GM12878 (cell line): Measurements from ENCODE around the gene ZNF423. TPM values are rescaled to one million over a fixed set of nuclear protein-coding genes. Genes with fewer than 3 reads are reported as not detected.
A peak's percentile ranks its signal among the peaks of the same experiment; 100 is the strongest.

ENCODE experiments used
- ATAC-seq: fragments of 200-7000 bp; cut with Tn5 transposase; 3 replicates; pipeline ENCODE4 v1.9.1; 2020; ENCODE audit warnings: mild to moderate bottlenecking, moderate library complexity
- BruUV-seq: library from RNA; stranded (reverse); fragments of 400-500 nt; replicated peaks from 2 replicates; lab custom pipeline; 2021; lab: Mats Ljungman, UMichigan
- CTCF ChIA-PET: fragments of 300-600 bp; sonication (Branson Sonifier 250); formaldehyde crosslinking; extraction: SDS; loops from one replicate; lab custom pipeline; 2021; ENCODE audit warnings: inconsistent platforms; lab: Yijun Ruan, JAX
- POLR2A ChIA-PET: fragments of 350-600 bp; formaldehyde crosslinking; extraction: SDS; loops from one replicate; lab custom pipeline; 2021; ENCODE audit warnings: inconsistent platforms; lab: Charles Lee
- RAD21 ChIA-PET: fragments of 300-600 bp; sonication (Branson Sonifier 250); formaldehyde crosslinking; loops from one replicate; lab custom pipeline; 2023; ENCODE audit warnings: antibody characterized with exemption; ENCODE audit not compliant: unreplicated experiment; lab: Charles Lee
- SMC1A ChIA-PET: fragments of 300-600 bp; sonication (Branson Sonifier 250); formaldehyde crosslinking; loops from one replicate; lab custom pipeline; 2023; ENCODE audit not compliant: unreplicated experiment, uncharacterized antibody; lab: Charles Lee
- DNase-seq: peaks from one replicate; pipeline ENCODE4 v3.0.0-alpha.2; 2011; ENCODE audit warnings: low read depth, low spot score
- FAIRE-seq: peaks from 3 replicates; lab custom pipeline; 2011; peaks lifted over from hg19 to GRCh38; lab: Jason Lieb, UNC
- H2AFZ ChIP-seq: 2 replicates; pipeline ENCODE4 v1.6.0; 2011; ENCODE audit warnings: low read depth, low read length, control low read depth; ENCODE audit not compliant: control insufficient read depth
- H3K27ac ChIP-seq: 2 replicates; pipeline ENCODE4 v1.5.1; 2011; ENCODE audit warnings: control low read depth; ENCODE audit not compliant: control insufficient read depth, insufficient read depth
- H3K27me3 ChIP-seq, 2 experiments: replicated peaks in 1 of 2; 2 replicates each; pipeline versions ENCODE4 v1.6.0 to v1.6.1; 2011; ENCODE audit warnings: low read length in 1 of 2; ENCODE audit not compliant: control insufficient read depth in 2 of 2, insufficient read depth in 2 of 2
- H3K36me3 ChIP-seq, 2 experiments: 2 replicates each; pipeline ENCODE4 v1.5.1; 2011; ENCODE audit warnings: low read length in 1 of 2; ENCODE audit not compliant: control insufficient read depth in 2 of 2, insufficient read depth in 2 of 2
- H3K4me1 ChIP-seq: 2 replicates; pipeline ENCODE4 v1.6.1; 2011; ENCODE audit warnings: mild to moderate bottlenecking, low read length, moderate library complexity, mixed read lengths; ENCODE audit not compliant: control insufficient read depth, insufficient read depth
- H3K4me2 ChIP-seq: 2 replicates; pipeline ENCODE4 v1.6.0; 2011; ENCODE audit warnings: control low read depth; ENCODE audit not compliant: control insufficient read depth, insufficient read depth
- H3K4me3 ChIP-seq: fragments of 200-600 bp; sonication (generic); 2 replicates; pipeline ENCODE4 v1.5.1; 2016
- H3K79me2 ChIP-seq: 2 replicates; pipeline ENCODE4 v1.6.0; 2011; ENCODE audit warnings: low read length; ENCODE audit not compliant: control insufficient read depth, insufficient read depth
- H3K9ac ChIP-seq: 2 replicates; pipeline ENCODE4 v1.8.0; 2011; ENCODE audit warnings: low read length, control low read depth, mixed read lengths; ENCODE audit not compliant: control insufficient read depth, insufficient read depth
- H3K9me3 ChIP-seq: replicated peaks from 3 replicates; pipeline ENCODE4 v1.5.1; 2011; ENCODE audit warnings: mild to moderate bottlenecking, low read length; ENCODE audit not compliant: control insufficient read depth, insufficient read depth
- H4K20me1 ChIP-seq: 2 replicates; pipeline ENCODE4 v1.6.0; 2011; ENCODE audit not compliant: control insufficient read depth, insufficient read depth
- BHLHE40 ChIP-seq, 2 experiments: fragments of 450-650 bp in 1 of 2; IDR thresholded peaks; 2 replicates each; pipeline ENCODE4 v1.6.1; 2011 to 2017; ENCODE audit warnings: low read depth in 2 of 2, borderline replicate concordance in 1 of 2, improper control_type of control experiment in 1 of 2, low read length in 1 of 2, mild to moderate bottlenecking in 1 of 2
- GATAD2B ChIP-seq: fragments of 450-650 bp; conservative IDR thresholded peaks from 2 replicates; pipeline ENCODE4 v1.6.1; 2017; ENCODE audit warnings: low read depth, mild to moderate bottlenecking, moderate library complexity
- MEF2A ChIP-seq: IDR thresholded peaks from 2 replicates; pipeline ENCODE4 v1.6.1; 2011; ENCODE audit warnings: low read depth, mild to moderate bottlenecking, low read length, moderate library complexity; ENCODE audit not compliant: insufficient read depth
- MYB ChIP-seq: fragments of 150-350 bp; IDR thresholded peaks from 2 replicates; pipeline ENCODE4 v1.6.1; 2014; ENCODE audit warnings: mild to moderate bottlenecking, low read depth, low read length, borderline replicate concordance
- NFXL1 ChIP-seq: fragments of 450-650 bp; IDR thresholded peaks from 2 replicates; pipeline ENCODE4 v1.6.1; 2017; ENCODE audit warnings: antibody characterized with exemption, mild to moderate bottlenecking, borderline replicate concordance
- NR2C1 ChIP-seq: fragments of 450-650 bp; IDR thresholded peaks from 2 replicates; pipeline ENCODE4 v1.6.1; 2017; ENCODE audit warnings: antibody characterized with exemption, mild to moderate bottlenecking, moderate library complexity
- PAX8 ChIP-seq: fragments of 450-650 bp; IDR thresholded peaks from 2 replicates; pipeline ENCODE4 v1.6.1; 2017; ENCODE audit warnings: mild to moderate bottlenecking, moderate library complexity
- RAD51 ChIP-seq: fragments of 450-650 bp; IDR thresholded peaks from 2 replicates; pipeline ENCODE4 v1.6.1; 2016; ENCODE audit warnings: moderate library complexity, mild to moderate bottlenecking, inconsistent platforms
- RCOR1 ChIP-seq: conservative IDR thresholded peaks from 2 replicates; pipeline ENCODE4 v1.6.1; 2012; ENCODE audit warnings: low read depth, low read length, improper control_type of control experiment
- RUNX3 ChIP-seq: IDR thresholded peaks from 2 replicates; pipeline ENCODE4 v1.6.1; 2012; ENCODE audit warnings: low read length, inconsistent platforms
- SIN3A ChIP-seq: IDR thresholded peaks from 2 replicates; pipeline ENCODE4 v1.6.1; 2012; ENCODE audit warnings: low read depth, low read length, improper control_type of control experiment
- STAT3 ChIP-seq: IDR thresholded peaks from 2 replicates; pipeline ENCODE4 v1.6.1; 2011; ENCODE audit warnings: low read depth, low read length, improper control_type of control experiment
- WGBS: methylation state at CpG from one replicate; pipeline ENCODE4 v1.1.6; 2016; ENCODE audit warnings: low lambda C conversion rate; ENCODE audit not compliant: insufficient replicate concordance, insufficient coverage; ENCODE audit errors: missing lambda C conversion rate; 5-methylcytosine and 5-hydroxymethylcytosine counted together
- in situ Hi-C: fragments of 300-500 bp; cut with MboI; formaldehyde crosslinking; loops from 9 replicates; pipeline ENCODE4 v1.14.3; 2018; ENCODE audit warnings: mixed read lengths
- intact Hi-C: fragments of 100-400 bp; cut with micrococcal nuclease; formaldehyde crosslinking; loops from one replicate; pipeline ENCODE4 v1.14.2; 2022; ENCODE audit not compliant: unreplicated experiment
- polyA plus RNA-seq, 11 experiments: library from polyadenylated mRNA; depleted of rRNA in 4 of 11; unstranded in 6 of 11; stranded (reverse) in 5 of 11; fragments of >200 nt; fragmentation: Nextera tagmentation in 4 of 11; fragmentation: Illumina TruSeq in 1 of 11; extraction: Ambion mirVana in 4 of 11; extraction: Trizol in 1 of 11; gene quantifications; 1 replicate in 1 of 11; 2 replicates in 10 of 11; pipeline versions ENCODE4 v1.2.1 to v1.2.3, GENCODE V29; 2011 to 2016; ENCODE audit warnings: inconsistent platforms in 2 of 11, missing spikeins in 2 of 11, low read depth in 1 of 11
- total RNA-seq, 4 experiments: library from RNA; depleted of rRNA in 3 of 4; stranded (reverse); fragments of >200 nt in 3 of 4; fragmentation: Illumina TruSeq in 1 of 4; extraction: Trizol in 1 of 4; gene quantifications; 2 replicates each; pipeline versions ENCODE4 v1.2.1 to v1.2.3, GENCODE V29; 2013 to 2021
- TF ChIP-seq, protein P1 (sequence below): IDR thresholded peaks from 2 replicates; pipeline ENCODE4 v1.6.1; 2012; ENCODE audit warnings: low read depth, low read length, improper control_type of control experiment
- TF ChIP-seq, protein P2 (sequence below): fragments of 450-650 bp; IDR thresholded peaks from 2 replicates; pipeline ENCODE4 v1.6.1; 2017; ENCODE audit warnings: mild to moderate bottlenecking, low read depth, inconsistent platforms; ENCODE audit not compliant: poor library complexity, severe bottlenecking
- TF ChIP-seq, protein P3 (sequence below): fragments of 150-350 bp; IDR thresholded peaks from 2 replicates; pipeline ENCODE4 v1.6.1; 2014; ENCODE audit warnings: mild to moderate bottlenecking, low read depth, low read length
- TF ChIP-seq, protein P4 (sequence below): IDR thresholded peaks from 2 replicates; pipeline ENCODE4 v1.6.1; 2012; ENCODE audit warnings: mild to moderate bottlenecking, low read depth, low read length

Gene ZNF423
- total and polyA plus RNA-seq, 10 of the 15 experiments (the other 5 are each of a cell fraction or from before 2014, with no cell fraction given) = 0.03 to 0.64 (median 0.10) TPM

DNA sequence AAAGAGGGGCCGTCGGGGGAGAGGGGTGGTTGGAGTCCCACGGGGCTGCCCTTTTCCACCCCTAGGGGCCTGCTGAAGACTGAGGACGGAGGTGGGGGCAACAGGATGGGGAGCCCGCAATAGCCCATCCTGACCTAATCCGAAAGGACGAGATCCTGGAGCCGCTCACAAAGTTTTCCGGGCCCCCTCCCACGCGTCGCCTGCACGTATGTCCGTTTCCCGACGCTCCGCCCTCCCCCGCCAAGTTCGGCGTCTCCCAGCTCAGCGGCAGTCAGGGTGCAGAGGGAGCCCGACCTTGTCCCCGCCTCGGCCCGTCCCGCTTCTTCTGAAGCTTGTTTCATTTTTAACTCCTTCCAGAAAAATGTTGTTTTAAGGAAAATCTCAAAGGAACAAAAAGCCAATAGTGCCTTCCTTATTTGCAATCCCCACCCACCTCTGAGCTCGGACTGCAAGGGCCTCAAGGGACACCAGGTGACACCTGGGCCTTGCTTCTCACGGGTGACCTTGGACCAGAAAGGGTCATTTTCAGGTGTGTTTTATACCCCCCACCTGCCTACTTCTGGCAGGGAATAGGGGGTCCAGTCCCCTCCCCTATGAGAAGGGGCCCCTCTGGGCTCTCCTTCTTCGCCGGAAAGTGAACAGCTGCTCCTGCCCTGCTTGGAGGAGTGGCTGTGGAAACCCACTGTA, 3.4 kb upstream of the ZNF423 start:
- Histone ChIP-seq H3K4me3 (0 out of 2 replicates have a peak overlapping the region, but pooled peaks have one; percentile 6), H3K27ac (no peak overlapping the region), H3K4me1 (peaks cover 6% of the 10 kb centered on the region; the same call in 1 of the 2 replicates), H3K9ac (no peak overlapping the region), H3K27me3 (peaks cover 8 to 13% of the 10 kb centered on the region in 2 experiments), H3K9me3 (no peaks in the 10 kb centered on the region), H3K79me2 (no peaks in the 10 kb centered on the region), H4K20me1 (no peaks in the 10 kb centered on the region), H2AFZ (no peak overlapping the region), H3K4me2 (peak overlapping the region; percentile 22; the same call in 1 of the 2 replicates), H3K36me3 (no peaks in the 10 kb centered on the region)
- DNase-seq = no peak
- ChIA-PET RAD21 (no interaction called here), SMC1A (no interaction called here), POLR2A (no interaction called here), CTCF (interaction anchor here (1.2 kb wide), 1 partner anchor 62 kb away, joined by 3 read pairs; no protein-coding TSS in a partner anchor)
- no TSS peak for BruUV-seq
- intact Hi-C loops (no loop called here), in situ Hi-C loops (no loop called here)
- ATAC-seq = no peak
- FAIRE-seq = no peak
- WGBS = 11% methylated on average over 20 of the region's 30 CpGs
- TF ChIP-seq PAX8 (no peak), MEF2A (no peak), NR2C1 (no peak), RAD51 (no peak), BHLHE40 (IDR thresholded peaks at IDR 0.05; ENCODE audit: borderline replicate concordance in 1 of 2, low read depth in 2 of 2, low read length in 1 of 2) (no peak), RUNX3 (no peak), NFXL1 (no peak), RCOR1 (no peak), SIN3A (no peak), STAT3 (no peak), MYB (no peak), GATAD2B (no peak)
- TF ChIP-seq, protein P1, sequence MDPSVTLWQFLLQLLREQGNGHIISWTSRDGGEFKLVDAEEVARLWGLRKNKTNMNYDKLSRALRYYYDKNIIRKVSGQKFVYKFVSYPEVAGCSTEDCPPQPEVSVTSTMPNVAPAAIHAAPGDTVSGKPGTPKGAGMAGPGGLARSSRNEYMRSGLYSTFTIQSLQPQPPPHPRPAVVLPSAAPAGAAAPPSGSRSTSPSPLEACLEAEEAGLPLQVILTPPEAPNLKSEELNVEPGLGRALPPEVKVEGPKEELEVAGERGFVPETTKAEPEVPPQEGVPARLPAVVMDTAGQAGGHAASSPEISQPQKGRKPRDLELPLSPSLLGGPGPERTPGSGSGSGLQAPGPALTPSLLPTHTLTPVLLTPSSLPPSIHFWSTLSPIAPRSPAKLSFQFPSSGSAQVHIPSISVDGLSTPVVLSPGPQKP = no peak
- TF ChIP-seq, protein P2, sequence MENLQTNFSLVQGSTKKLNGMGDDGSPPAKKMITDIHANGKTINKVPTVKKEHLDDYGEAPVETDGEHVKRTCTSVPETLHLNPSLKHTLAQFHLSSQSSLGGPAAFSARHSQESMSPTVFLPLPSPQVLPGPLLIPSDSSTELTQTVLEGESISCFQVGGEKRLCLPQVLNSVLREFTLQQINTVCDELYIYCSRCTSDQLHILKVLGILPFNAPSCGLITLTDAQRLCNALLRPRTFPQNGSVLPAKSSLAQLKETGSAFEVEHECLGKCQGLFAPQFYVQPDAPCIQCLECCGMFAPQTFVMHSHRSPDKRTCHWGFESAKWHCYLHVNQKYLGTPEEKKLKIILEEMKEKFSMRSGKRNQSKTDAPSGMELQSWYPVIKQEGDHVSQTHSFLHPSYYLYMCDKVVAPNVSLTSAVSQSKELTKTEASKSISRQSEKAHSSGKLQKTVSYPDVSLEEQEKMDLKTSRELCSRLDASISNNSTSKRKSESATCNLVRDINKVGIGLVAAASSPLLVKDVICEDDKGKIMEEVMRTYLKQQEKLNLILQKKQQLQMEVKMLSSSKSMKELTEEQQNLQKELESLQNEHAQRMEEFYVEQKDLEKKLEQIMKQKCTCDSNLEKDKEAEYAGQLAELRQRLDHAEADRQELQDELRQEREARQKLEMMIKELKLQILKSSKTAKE = no peak
- TF ChIP-seq, protein P3, sequence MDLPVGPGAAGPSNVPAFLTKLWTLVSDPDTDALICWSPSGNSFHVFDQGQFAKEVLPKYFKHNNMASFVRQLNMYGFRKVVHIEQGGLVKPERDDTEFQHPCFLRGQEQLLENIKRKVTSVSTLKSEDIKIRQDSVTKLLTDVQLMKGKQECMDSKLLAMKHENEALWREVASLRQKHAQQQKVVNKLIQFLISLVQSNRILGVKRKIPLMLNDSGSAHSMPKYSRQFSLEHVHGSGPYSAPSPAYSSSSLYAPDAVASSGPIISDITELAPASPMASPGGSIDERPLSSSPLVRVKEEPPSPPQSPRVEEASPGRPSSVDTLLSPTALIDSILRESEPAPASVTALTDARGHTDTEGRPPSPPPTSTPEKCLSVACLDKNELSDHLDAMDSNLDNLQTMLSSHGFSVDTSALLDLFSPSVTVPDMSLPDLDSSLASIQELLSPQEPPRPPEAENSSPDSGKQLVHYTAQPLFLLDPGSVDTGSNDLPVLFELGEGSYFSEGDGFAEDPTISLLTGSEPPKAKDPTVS = no peak
- TF ChIP-seq, protein P4, sequence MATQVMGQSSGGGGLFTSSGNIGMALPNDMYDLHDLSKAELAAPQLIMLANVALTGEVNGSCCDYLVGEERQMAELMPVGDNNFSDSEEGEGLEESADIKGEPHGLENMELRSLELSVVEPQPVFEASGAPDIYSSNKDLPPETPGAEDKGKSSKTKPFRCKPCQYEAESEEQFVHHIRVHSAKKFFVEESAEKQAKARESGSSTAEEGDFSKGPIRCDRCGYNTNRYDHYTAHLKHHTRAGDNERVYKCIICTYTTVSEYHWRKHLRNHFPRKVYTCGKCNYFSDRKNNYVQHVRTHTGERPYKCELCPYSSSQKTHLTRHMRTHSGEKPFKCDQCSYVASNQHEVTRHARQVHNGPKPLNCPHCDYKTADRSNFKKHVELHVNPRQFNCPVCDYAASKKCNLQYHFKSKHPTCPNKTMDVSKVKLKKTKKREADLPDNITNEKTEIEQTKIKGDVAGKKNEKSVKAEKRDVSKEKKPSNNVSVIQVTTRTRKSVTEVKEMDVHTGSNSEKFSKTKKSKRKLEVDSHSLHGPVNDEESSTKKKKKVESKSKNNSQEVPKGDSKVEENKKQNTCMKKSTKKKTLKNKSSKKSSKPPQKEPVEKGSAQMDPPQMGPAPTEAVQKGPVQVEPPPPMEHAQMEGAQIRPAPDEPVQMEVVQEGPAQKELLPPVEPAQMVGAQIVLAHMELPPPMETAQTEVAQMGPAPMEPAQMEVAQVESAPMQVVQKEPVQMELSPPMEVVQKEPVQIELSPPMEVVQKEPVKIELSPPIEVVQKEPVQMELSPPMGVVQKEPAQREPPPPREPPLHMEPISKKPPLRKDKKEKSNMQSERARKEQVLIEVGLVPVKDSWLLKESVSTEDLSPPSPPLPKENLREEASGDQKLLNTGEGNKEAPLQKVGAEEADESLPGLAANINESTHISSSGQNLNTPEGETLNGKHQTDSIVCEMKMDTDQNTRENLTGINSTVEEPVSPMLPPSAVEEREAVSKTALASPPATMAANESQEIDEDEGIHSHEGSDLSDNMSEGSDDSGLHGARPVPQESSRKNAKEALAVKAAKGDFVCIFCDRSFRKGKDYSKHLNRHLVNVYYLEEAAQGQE = no peak
